Neural cell (in vitro differentiated cells): Measurements from ENCODE around the gene CLDN24.

Experiments used
- EP300 ChIP-seq: fragments of 450-650 bp; conservative IDR thresholded peaks from 2 replicates; pipeline ENCODE4 v1.6.1; 2014; ENCODE audit warnings: antibody characterized with exemption, mild to moderate bottlenecking, moderate library complexity; ENCODE audit not compliant: poor library complexity, severe bottlenecking
- EZH2 ChIP-seq: fragments of 200-600, 300-800 bp; shearing (Covaris generic), sonication (generic); IDR thresholded peaks from 2 replicates; pipeline ENCODE4 v1.6.1; 2014; ENCODE audit warnings: antibody characterized with exemption, low read length, borderline replicate concordance, mild to moderate bottlenecking; ENCODE audit not compliant: insufficient read depth, poor library complexity, severe bottlenecking
- MXI1 ChIP-seq: fragments of 450-650 bp; conservative IDR thresholded peaks from 2 replicates; pipeline ENCODE4 v1.6.1; 2014; ENCODE audit warnings: antibody characterized with exemption, mild to moderate bottlenecking; ENCODE audit not compliant: poor library complexity, severe bottlenecking
- POLR2AphosphoS5 ChIP-seq: IDR thresholded peaks from 2 replicates; pipeline ENCODE4 v1.6.1; 2012
- RAD21 ChIP-seq: fragments of 450-650 bp; conservative IDR thresholded peaks from 2 replicates; pipeline ENCODE4 v1.6.1; 2014; ENCODE audit warnings: antibody characterized with exemption, mild to moderate bottlenecking, moderate library complexity
- SMC3 ChIP-seq: fragments of 450-650 bp; conservative IDR thresholded peaks from 2 replicates; pipeline ENCODE4 v1.6.1; 2014; ENCODE audit warnings: antibody characterized with exemption, mild to moderate bottlenecking, moderate library complexity; ENCODE audit not compliant: poor library complexity
- TAF1 ChIP-seq: IDR thresholded peaks from 2 replicates; pipeline ENCODE4 v1.6.1; 2012; ENCODE audit warnings: low read depth
- TF ChIP-seq, protein P1 (sequence below): fragments of 450-650 bp; IDR thresholded peaks from 2 replicates; pipeline ENCODE4 v1.5.1; 2014; ENCODE audit warnings: antibody characterized with exemption, mild to moderate bottlenecking, moderate library complexity; ENCODE audit not compliant: poor library complexity, severe bottlenecking
- TF ChIP-seq, protein P2 (sequence below): IDR thresholded peaks from 2 replicates; pipeline ENCODE4 v1.6.1; 2012; ENCODE audit warnings: borderline replicate concordance

DNA sequence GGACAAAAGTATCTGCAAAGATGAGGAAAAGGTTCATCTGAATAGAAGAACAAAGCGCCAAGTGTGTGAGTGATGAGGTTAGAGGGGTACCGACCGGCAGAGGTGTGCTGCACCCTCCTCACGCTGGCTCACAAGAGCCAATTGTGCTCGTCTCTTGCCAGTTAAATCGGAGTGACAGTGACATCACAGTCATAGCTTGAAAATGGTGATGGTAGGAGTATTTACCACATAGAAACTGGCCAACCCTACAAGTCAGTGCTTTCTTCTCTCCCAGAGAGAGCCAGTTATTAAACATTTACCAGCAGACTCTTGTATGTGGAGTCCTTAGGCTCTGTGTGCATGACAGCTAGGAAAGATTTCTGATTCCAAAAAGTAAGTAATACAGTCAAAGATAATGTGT is 34.5 kb downstream of the CLDN24 start:
- TF ChIP-seq, protein P1, sequence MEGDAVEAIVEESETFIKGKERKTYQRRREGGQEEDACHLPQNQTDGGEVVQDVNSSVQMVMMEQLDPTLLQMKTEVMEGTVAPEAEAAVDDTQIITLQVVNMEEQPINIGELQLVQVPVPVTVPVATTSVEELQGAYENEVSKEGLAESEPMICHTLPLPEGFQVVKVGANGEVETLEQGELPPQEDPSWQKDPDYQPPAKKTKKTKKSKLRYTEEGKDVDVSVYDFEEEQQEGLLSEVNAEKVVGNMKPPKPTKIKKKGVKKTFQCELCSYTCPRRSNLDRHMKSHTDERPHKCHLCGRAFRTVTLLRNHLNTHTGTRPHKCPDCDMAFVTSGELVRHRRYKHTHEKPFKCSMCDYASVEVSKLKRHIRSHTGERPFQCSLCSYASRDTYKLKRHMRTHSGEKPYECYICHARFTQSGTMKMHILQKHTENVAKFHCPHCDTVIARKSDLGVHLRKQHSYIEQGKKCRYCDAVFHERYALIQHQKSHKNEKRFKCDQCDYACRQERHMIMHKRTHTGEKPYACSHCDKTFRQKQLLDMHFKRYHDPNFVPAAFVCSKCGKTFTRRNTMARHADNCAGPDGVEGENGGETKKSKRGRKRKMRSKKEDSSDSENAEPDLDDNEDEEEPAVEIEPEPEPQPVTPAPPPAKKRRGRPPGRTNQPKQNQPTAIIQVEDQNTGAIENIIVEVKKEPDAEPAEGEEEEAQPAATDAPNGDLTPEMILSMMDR = no peak
- no peak for TF ChIP-seq POLR2AphosphoS5
- no peak for TF ChIP-seq EP300
- TF ChIP-seq, protein P2, sequence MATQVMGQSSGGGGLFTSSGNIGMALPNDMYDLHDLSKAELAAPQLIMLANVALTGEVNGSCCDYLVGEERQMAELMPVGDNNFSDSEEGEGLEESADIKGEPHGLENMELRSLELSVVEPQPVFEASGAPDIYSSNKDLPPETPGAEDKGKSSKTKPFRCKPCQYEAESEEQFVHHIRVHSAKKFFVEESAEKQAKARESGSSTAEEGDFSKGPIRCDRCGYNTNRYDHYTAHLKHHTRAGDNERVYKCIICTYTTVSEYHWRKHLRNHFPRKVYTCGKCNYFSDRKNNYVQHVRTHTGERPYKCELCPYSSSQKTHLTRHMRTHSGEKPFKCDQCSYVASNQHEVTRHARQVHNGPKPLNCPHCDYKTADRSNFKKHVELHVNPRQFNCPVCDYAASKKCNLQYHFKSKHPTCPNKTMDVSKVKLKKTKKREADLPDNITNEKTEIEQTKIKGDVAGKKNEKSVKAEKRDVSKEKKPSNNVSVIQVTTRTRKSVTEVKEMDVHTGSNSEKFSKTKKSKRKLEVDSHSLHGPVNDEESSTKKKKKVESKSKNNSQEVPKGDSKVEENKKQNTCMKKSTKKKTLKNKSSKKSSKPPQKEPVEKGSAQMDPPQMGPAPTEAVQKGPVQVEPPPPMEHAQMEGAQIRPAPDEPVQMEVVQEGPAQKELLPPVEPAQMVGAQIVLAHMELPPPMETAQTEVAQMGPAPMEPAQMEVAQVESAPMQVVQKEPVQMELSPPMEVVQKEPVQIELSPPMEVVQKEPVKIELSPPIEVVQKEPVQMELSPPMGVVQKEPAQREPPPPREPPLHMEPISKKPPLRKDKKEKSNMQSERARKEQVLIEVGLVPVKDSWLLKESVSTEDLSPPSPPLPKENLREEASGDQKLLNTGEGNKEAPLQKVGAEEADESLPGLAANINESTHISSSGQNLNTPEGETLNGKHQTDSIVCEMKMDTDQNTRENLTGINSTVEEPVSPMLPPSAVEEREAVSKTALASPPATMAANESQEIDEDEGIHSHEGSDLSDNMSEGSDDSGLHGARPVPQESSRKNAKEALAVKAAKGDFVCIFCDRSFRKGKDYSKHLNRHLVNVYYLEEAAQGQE = no peak
- no peak for TF ChIP-seq EZH2
- TF ChIP-seq SMC3 = no peak
- no peak for TF ChIP-seq MXI1
- no peak for TF ChIP-seq RAD21
- TF ChIP-seq TAF1 = no peak
